Fibroblast of skin of right biceps (primary cell): ENCODE measurements around the gene PARM1.
"Not testable (repeated sequence)": the region's sequence is repeated elsewhere in the genome, so short reads cannot be mapped to it uniquely, and the experiment has no call there.

Experiments
- DNase-seq: peaks from one replicate; pipeline ENCODE4 v3.0.0-alpha.2; 2013

The PARM1 gene

GRCh38 chr4:74994436-74994835 is 61.5 kb downstream of the PARM1 start:
- DNase-seq, result not testable (repeated sequence)

GRCh38 chr4:74996996-74997395 is 64.1 kb downstream of the PARM1 start:
- no peak for DNase-seq

- no peak for DNase-seq
These were observed 65.2 kb downstream of the PARM1 start for GRCh38 chr4:74997948-74998729.

- DNase-seq, result no peak
These were observed 66.9 kb downstream of the PARM1 start for GRCh38 chr4:74999714-75000309.

- no peak for DNase-seq
These were observed 69.0 kb downstream of the PARM1 start for GRCh38 chr4:75001871-75002270.

DNA sequence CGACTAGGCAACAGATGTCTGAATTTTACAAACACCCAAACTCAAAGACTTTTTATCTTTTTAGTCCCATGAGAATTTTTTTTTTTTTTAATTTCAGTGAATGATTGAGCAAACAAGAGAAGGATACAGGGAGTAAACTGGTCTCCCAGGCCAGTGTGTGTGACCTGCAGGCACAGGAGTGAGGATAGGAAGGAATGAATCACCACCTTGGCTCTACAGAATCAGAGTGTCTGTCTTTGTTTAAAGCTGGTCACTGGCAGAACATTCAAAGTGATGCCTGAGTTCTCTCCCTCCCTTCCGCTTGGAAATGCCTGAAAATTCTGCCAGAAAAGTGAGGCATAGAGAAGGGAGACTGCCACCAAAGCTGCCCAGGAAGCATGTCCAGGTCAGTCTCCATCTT is 69.5 kb downstream of the PARM1 start:
- no peak for DNase-seq

GRCh38 chr4:75003979-75004378 is 71.1 kb downstream of the PARM1 start:
- DNase-seq, result no peak

DNA sequence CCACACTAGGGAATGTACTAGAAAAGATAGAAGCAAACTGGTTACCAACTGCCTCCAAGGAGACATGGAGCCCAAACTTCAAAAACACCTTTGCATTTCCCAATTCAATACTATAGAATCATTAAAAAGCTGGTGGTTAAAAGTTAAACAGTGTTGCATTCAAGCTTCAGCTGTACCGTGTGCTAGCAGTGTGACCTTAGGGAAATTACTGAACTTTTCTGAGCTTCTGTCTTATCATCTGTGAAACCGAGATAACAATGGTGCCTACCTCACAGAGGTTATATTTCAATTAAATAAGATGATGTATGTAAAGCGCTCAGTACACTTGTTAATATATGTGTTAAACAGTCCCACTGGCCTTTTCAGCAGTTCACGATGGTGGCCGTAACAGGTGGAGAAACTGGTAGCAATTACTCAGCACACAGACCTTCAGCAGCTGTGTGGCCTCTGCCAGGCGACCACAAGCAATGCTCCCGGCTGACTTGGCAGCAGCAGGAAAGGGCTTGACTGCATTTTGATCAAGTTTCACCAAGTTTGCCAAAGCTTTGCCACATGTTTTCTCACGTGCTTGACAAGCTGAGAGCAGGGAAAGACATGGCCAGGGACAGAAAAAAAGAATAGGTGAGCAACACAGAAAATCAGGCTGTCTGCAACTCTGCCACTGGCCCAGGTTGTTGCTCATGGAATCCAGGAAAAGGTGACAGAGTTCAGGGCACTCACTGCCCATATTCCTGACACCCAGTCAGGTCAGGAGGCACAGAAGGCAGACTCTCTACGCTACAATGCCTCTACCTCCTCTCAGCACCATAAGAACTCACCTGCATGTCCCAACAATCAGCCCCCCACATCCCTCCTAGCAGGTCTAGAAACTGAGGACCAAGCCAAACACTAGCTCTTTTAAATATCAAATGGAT is 72.1 kb downstream of the PARM1 start:
- no peak for DNase-seq

DNA sequence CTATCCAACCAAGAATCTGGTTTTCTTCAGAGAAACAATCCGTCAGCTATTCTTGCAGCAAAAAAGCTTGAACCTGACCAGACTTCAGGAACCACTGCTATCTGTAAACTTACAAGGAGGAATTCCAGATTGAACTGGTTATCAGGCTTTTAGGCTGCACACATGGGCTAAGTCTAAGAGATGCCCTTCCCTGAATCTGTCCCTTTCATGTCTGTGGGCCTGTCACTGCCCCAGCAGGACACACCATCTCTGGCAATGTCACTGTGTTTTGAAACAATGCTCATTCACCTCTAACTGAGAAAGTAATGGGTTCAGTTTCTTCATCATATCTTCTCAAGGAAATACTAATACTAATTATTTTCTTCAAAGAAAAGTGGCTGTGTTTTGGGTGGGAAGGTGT is 72.8 kb downstream of the PARM1 start:
- DNase-seq, result no peak

DNA sequence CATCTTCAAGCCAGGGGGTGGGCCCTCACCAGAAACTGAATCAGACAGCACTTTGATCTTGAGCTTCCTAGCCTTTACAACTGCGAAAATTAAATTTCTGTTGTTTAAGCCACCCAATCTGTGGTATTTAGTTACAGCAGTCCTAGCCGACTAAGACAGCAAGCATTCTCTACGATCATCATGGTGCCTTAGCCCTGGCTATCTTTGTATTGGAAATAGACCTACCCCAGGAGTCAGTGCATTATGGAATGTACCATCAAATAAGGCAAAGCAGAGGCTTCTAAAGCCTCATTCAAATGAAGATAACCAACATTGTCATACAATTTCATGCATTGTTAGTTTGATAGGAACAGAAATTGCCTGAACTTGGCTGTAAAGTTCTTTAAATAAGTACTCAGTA is 75.0 kb downstream of the PARM1 start:
- no peak for DNase-seq

GRCh38 chr4:75009138-75009537 is 76.2 kb downstream of the PARM1 start:
- no peak for DNase-seq

- DNase-seq, result no peak
These were observed 78.3 kb downstream of the PARM1 start for GRCh38 chr4:75011131-75011795.

GRCh38 chr4:75015627-75016026 is 82.7 kb downstream of the PARM1 start:
- DNase-seq, result no peak

GRCh38 chr4:75016472-75016871 is 83.6 kb downstream of the PARM1 start:
- DNase-seq, result no peak

GRCh38 chr4:75018811-75019479 is 86.0 kb downstream of the PARM1 start:
- no peak for DNase-seq

GRCh38 chr4:75025431-75025830 is 92.5 kb downstream of the PARM1 start:
- no peak for DNase-seq

GRCh38 chr4:75028196-75028854 is 95.4 kb downstream of the PARM1 start:
- no peak for DNase-seq

GRCh38 chr4:75030028-75030427 is 97.1 kb downstream of the PARM1 start:
- no peak for DNase-seq

DNA sequence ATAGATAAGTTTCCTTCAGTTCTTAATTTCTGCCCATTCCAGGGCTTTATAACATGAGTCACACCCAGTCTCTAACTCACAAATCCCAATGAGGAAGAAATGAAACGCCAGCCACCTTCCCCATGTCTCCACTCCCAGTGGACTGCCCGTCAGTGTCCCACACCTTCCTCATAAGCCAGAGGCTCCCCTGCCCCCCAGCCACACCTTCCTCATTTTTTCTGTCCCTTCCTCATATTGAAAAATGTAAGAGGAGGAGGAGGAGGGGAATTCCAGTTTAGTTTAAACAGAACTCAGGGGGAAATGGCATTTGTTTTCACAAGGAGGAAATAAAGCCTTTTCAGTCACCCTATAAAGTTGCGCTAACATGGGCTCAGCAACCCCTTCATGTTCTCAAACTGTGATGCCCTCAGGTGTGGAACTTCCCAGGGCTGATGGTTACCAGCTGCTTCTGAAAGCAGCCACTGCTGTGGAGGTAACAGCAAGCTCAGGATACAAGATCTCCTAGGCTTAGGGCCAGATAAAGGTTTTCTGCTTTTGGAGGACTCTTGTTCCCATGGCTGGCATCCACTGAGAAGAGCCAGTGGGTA is 97.8 kb downstream of the PARM1 start:
- DNase-seq, result no peak

GRCh38 chr4:75031775-75032174 is 98.9 kb downstream of the PARM1 start:
- no peak for DNase-seq

GRCh38 chr4:75034523-75034922 is 101.6 kb downstream of the PARM1 start:
- no peak for DNase-seq

DNA sequence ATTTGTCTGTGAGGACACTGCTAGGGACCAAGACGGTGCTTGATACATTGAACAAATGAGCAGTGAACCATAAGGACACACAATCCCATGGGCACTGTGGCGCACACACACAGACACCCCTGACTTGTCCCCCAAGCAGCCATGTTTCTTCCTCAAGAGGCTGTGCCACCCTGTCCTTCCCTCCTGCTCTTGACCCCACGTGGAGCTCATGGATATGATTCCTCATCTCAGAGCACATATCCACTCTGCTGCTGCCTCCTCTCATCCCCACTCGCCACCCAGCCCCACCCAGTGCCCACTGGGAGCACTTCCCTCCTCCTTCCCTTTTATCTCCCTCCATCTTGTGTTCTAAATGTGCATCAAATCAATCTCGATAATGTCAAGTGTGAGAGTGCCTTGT is 102.4 kb downstream of the PARM1 start:
- no peak for DNase-seq
